Fibroblast of mammary gland (primary cell): ENCODE data around the gene FUT6.

ENCODE experiments used
- DNase-seq: peaks from one replicate; pipeline ENCODE4 v3.0.0-alpha.2; 2010; ENCODE audit warnings: low read depth
- H3K4me3 ChIP-seq: 2 replicates; pipeline ENCODE4 v1.5.1; 2011; ENCODE audit warnings: low read depth, mild to moderate bottlenecking, low read length, moderate library complexity; ENCODE audit not compliant: control insufficient read depth
- TF ChIP-seq, protein P1 (sequence below): conservative IDR thresholded peaks from 2 replicates; pipeline ENCODE4 v1.5.1; 2011; ENCODE audit warnings: low read depth, low read length, inconsistent platforms; ENCODE audit not compliant: control insufficient read depth, insufficient read depth

FUT6 gene

DNA sequence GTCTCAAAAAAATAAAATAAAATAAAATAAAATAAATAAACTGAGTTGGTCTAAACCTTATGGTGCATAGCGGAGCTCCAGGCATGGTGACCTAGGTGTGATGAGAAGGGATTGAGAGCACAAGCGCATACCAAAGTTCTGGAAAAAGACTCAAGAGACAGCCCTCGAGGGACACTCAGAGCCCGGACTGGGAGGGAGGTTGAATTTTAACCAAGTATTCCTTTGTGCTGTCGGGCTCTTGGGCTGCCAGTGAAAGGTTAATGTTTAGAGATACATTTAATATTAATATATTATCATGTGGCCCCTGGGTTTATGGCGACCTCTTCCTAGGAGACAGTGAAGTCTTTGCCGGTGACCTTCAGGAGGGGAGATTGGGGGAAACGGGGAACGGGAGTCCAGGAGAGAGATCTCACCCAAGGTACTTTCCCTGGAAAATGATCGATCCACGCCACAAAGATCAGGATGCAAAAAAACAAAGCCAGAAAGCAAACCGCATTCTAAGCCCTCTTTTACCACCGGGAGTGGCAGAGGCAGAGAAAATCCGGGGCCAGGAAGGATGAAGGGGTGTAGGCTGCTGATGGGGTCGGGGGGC lies 1.6 kb downstream of the FUT6 start:
- DNase-seq = no peak
- TF ChIP-seq, protein P1, sequence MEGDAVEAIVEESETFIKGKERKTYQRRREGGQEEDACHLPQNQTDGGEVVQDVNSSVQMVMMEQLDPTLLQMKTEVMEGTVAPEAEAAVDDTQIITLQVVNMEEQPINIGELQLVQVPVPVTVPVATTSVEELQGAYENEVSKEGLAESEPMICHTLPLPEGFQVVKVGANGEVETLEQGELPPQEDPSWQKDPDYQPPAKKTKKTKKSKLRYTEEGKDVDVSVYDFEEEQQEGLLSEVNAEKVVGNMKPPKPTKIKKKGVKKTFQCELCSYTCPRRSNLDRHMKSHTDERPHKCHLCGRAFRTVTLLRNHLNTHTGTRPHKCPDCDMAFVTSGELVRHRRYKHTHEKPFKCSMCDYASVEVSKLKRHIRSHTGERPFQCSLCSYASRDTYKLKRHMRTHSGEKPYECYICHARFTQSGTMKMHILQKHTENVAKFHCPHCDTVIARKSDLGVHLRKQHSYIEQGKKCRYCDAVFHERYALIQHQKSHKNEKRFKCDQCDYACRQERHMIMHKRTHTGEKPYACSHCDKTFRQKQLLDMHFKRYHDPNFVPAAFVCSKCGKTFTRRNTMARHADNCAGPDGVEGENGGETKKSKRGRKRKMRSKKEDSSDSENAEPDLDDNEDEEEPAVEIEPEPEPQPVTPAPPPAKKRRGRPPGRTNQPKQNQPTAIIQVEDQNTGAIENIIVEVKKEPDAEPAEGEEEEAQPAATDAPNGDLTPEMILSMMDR = no peak
- H3K4me3 ChIP-seq = no peak overlapping the region

DNA sequence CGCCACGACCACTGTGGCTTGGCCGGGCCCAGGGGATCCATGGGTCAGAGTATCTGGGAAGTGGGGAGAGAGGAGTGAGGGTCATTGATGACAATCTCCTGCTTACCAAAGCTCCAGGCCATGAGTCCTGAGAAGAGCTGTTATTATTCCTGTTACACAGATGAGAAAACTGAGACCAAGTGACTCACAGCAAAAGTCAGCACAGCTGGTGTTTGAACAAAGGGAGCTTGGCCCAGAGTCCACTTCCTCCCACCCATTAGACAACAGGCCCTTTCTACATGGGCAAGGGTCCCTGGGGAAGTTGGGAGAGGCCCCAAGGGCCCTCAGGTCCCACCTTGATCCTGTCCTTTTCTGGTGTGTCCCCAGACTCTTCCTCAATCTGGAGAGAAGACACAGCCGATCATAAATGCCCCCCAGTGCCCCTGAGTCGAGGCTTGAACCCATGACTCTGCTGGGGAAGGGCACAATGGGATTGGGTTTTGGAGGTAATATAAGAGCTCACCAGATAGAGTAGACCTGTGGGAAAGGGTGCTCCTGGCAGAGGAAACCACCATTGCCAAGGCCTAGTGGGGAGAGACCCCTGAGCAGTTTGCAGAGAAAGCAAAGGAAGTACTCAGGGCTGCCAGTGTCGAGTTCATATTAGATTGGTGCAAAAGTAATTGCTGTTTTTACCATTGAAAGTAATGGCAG lies 6.8 kb downstream of the FUT6 start:
- no peak for DNase-seq
- TF ChIP-seq, protein P1 = no peak

GRCh38 chr19:5832061-5832460 lies 7.4 kb downstream of the FUT6 start:
- no peak for DNase-seq
- TF ChIP-seq, protein P1 = no peak
- no peak overlapping the region for H3K4me3 ChIP-seq

More for the DNA sequence above, 6.8 kb downstream of the FUT6 start:
- no peak overlapping the region for H3K4me3 ChIP-seq

DNA sequence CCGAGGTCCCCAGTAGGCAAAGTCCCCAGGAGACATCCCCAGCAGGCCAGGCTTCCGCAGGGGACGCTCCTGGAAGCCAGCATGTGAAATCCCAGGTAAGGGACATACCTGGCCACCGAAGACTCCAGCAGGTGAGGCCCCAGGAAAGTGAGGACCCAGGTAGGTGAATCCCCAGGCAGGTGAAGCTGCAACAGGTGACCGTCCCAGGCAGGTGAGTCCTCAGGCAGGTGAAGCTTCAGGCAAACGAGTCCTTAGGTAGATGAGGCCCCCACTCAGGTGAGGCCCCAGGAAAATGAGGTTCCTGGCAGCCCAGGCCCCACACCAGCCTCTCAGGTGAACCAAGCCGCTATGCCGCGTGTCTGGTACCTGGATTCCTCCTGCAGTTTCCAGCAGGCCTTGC lies 8.3 kb downstream of the FUT6 start:
- no peak overlapping the region for H3K4me3 ChIP-seq
- DNase-seq = no peak
- TF ChIP-seq, protein P1 = no peak

DNA sequence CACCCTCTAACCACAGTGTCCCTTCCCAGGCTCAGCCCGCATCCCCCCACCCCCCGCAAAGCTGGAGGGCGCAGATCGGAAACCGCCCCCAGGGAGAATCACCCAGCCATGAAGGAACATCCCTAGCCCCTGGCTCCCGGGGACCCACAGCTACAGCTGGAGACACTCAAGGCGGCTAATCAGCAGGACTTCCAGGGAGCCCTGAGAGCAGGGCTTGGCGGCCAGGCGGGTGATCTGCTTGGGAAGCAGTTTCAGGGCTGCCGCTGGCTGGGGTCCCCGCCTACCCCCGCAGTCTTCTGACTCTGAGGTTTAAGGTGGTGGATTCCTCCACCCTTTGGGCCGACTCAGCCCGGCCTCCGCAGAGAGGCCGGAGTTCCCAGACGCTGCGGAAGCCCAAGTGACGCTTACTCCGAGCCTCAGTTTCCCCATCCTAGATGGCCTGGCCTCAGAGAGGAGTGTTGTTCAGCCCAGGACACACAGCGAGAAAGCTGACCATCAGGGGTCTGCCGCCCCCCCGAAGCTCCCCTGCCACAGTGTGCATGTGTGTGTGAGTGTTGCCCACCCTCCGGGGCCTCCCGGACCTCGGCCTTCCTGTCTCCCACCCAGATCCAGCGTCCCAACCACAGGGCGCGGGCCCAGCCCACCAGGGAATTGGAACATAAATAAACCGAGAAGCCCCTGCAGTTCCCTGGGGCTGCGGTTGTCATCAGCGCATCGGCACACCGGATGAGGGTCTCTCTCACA lies 9.8 kb downstream of the FUT6 start:
- TF ChIP-seq, protein P1 = no peak
- H3K4me3 ChIP-seq = no peak overlapping the region
- no peak for DNase-seq

- TF ChIP-seq, protein P1 = no peak
- peak overlapping the region; percentile 81 for H3K4me3 ChIP-seq
- no peak for DNase-seq
These were observed 10.6 kb downstream of the FUT6 start for GRCh38 chr19:5828661-5829566.
